Left kidney (tissue), 1 donor: ENCODE data around the gene CYP20A1. TPM values are rescaled to one million over a fixed set of nuclear protein-coding genes. Genes with fewer than 3 reads are reported as not detected.

Experiments used
- polyA plus RNA-seq: library from polyadenylated mRNA; unstranded; fragments of 120-200 nt; gene quantifications from one replicate; pipeline ENCODE4 v1.2.1, GENCODE V29; 2013; ENCODE audit not compliant: insufficient read length

Gene CYP20A1
- polyA plus RNA-seq, 1 donor = 28.5 TPM

Other genes with a start within 250 kb of the CYP20A1 start
- 17.2 TPM for gene NBEAL1, start 224.1 kb upstream of the CYP20A1 start, polyA plus RNA-seq
- gene ABI2, start 89.4 kb downstream of the CYP20A1 start, polyA plus RNA-seq = 101 TPM